GM12873 (cell line): ENCODE measurements around the gene NMBR.

ENCODE experiments used
- CTCF ChIP-seq: IDR thresholded peaks from 2 replicates; pipeline ENCODE4 v1.5.1; 2012; ENCODE audit warnings: low read depth, mild to moderate bottlenecking, moderate library complexity, low read length, control low read depth; ENCODE audit not compliant: insufficient read depth; ENCODE audit errors: missing control alignments

NMBR gene

GRCh38 chr6:142075516-142076101 lies 71.3 kb downstream of the NMBR start:
- no peak for TF ChIP-seq CTCF

DNA sequence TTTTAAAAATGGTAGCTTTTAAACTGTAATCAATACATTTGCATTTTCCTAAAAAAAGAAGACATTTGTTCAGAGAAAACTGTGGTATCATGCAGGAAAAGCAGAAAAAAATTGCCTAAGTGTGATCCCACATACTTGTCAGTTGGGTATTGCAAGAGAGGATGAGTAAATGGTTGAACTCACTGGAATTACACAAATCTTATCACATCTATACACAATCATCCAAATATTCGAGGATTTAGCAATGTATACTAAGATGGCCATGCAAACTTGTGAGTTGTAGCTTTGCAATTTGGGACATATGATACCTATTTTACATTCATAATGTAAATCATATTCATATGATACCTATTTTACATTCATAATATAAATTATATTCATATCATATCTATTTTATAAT lies 72.4 kb downstream of the NMBR start:
- TF ChIP-seq CTCF, result no peak

- TF ChIP-seq CTCF, result peak; percentile 23
Measured at GRCh38 chr6:142071981-142072380, 74.9 kb downstream of the NMBR start.

GRCh38 chr6:142068416-142068815 lies 78.5 kb downstream of the NMBR start:
- no peak for TF ChIP-seq CTCF

GRCh38 chr6:142058551-142059290 lies 88.2 kb downstream of the NMBR start:
- TF ChIP-seq CTCF, result no peak

- no peak for TF ChIP-seq CTCF
Measured at GRCh38 chr6:142055219-142055618, 91.7 kb downstream of the NMBR start.

DNA sequence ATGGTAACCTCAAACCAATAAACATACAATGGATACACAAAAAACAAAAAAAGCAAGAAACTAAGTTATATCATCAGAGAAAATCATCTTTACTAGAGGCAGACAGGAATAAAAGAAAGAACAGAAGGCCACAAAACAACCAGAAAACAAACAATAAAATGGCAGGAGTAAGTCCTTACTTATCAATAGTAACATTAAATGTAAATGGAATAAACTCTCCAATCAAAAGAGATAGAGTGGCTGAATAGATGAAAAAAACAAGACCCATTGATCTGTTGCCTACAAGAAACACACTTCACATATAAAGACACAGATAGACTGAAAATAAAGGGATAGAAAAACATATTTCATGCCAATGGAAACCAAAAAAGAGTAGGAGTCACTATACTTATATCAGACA lies 95.5 kb downstream of the NMBR start:
- TF ChIP-seq CTCF, result no peak
